ENCODE measurements around the gene GPR132. TPM values are rescaled to one million over a fixed set of nuclear protein-coding genes. Genes with fewer than 3 reads are reported as not detected.
"Not testable (repeated sequence)": the region's sequence is repeated elsewhere in the genome, so short reads cannot be mapped to it uniquely, and the experiment has no call there.

GPR132 gene
- total RNA-seq, 1 experiment from 2014 or later = 0.10 TPM

- no peaks in the 10 kb centered on the region for H3K9me2 ChIP-seq (ENCODE audit: insufficient read depth)
- DNase-seq (ENCODE audit: low read depth, low spot score) = no peak
- H3K79me2 ChIP-seq (ENCODE audit: insufficient read depth, low read length) = no peaks in the 10 kb centered on the region
- H3K9ac ChIP-seq (ENCODE audit: low read length) = no peak overlapping the region
- ChIA-PET POLR2A (interaction anchor here (1.0 kb wide), 1 partner anchor 11 kb away, joined by 3 read pairs; no protein-coding TSS in a partner anchor), RAD21 (ENCODE audit: low non-redundant PET in 1 of 2, low total read pairs in 2 of 2, uncharacterized antibody in 2 of 2, unreplicated experiment in 2 of 2) (interaction anchor here in 1 of 2 experiments (0.6 kb wide), 1 partner anchor 23 kb away, joined by 3 read pairs; no protein-coding TSS in a partner anchor), CTCF (no interaction called here)
- H3K4me3 ChIP-seq (replicated peaks in 1 of 2; ENCODE audit: low read depth in 1 of 2, low read length in 2 of 2) = no peak overlapping the region
- no peaks in the 10 kb centered on the region for H4K20me1 ChIP-seq (ENCODE audit: insufficient read depth)
- ATAC-seq = no peak
- no TSS peak for BruUV-seq (replicated peaks)
- no peak overlapping the region for H3K4me2 ChIP-seq (ENCODE audit: low read length)
- TF ChIP-seq EZH2 (IDR thresholded peaks at IDR 0.05) (no peak), POLR2AphosphoS5 (IDR thresholded peaks at IDR 0.05; ENCODE audit: low read depth, low read length) (no peak), SIN3A (IDR thresholded peaks at IDR 0.05; ENCODE audit: low read depth) (no peak)
- TF ChIP-seq, protein P1, sequence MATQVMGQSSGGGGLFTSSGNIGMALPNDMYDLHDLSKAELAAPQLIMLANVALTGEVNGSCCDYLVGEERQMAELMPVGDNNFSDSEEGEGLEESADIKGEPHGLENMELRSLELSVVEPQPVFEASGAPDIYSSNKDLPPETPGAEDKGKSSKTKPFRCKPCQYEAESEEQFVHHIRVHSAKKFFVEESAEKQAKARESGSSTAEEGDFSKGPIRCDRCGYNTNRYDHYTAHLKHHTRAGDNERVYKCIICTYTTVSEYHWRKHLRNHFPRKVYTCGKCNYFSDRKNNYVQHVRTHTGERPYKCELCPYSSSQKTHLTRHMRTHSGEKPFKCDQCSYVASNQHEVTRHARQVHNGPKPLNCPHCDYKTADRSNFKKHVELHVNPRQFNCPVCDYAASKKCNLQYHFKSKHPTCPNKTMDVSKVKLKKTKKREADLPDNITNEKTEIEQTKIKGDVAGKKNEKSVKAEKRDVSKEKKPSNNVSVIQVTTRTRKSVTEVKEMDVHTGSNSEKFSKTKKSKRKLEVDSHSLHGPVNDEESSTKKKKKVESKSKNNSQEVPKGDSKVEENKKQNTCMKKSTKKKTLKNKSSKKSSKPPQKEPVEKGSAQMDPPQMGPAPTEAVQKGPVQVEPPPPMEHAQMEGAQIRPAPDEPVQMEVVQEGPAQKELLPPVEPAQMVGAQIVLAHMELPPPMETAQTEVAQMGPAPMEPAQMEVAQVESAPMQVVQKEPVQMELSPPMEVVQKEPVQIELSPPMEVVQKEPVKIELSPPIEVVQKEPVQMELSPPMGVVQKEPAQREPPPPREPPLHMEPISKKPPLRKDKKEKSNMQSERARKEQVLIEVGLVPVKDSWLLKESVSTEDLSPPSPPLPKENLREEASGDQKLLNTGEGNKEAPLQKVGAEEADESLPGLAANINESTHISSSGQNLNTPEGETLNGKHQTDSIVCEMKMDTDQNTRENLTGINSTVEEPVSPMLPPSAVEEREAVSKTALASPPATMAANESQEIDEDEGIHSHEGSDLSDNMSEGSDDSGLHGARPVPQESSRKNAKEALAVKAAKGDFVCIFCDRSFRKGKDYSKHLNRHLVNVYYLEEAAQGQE (IDR thresholded peaks at IDR 0.05; ENCODE audit: low read depth) = no peak
- H3K36me3 ChIP-seq (ENCODE audit: control insufficient read depth in 1 of 2, insufficient read depth in 2 of 2, low read length in 2 of 2) = no peaks in the 10 kb centered on the region
- peaks cover 0 to 24% of the 10 kb centered on the region in 2 experiments; a peak in 3 of 4 replicates for H3K4me1 ChIP-seq (ENCODE audit: control insufficient read depth in 1 of 2, insufficient read depth in 2 of 2, low read length in 2 of 2)
- H3K27ac ChIP-seq (ENCODE audit: low read depth, low read length) = no peak overlapping the region
- no peak overlapping the region for H2AFZ ChIP-seq (ENCODE audit: low read depth, low read length, poor library complexity, severe bottlenecking)
- no peaks in the 10 kb centered on the region for H3K9me3 ChIP-seq (ENCODE audit: control insufficient read depth in 1 of 2, insufficient read depth in 1 of 2, low read depth in 1 of 2, low read length in 2 of 2)
- H3K27me3 ChIP-seq (ENCODE audit: insufficient read depth, low read length) = no peaks in the 10 kb centered on the region
- intact Hi-C loops (cut with micrococcal nuclease) = no loop called here
These were observed 1.2 kb downstream of the GPR132 start for GRCh38 chr14:105064001-105064400.

- H4K20me1 ChIP-seq (ENCODE audit: insufficient read depth); H2AFZ ChIP-seq (ENCODE audit: low read depth, low read length, poor library complexity, severe bottlenecking); H3K4me3 ChIP-seq (replicated peaks in 1 of 2; ENCODE audit: low read depth in 1 of 2, low read length in 2 of 2); H3K27ac ChIP-seq (ENCODE audit: low read depth, low read length); ATAC-seq; BruUV-seq (replicated peaks); H3K27me3 ChIP-seq (ENCODE audit: insufficient read depth, low read length); H3K9ac ChIP-seq (ENCODE audit: low read length); H3K36me3 ChIP-seq (ENCODE audit: control insufficient read depth in 1 of 2, insufficient read depth in 2 of 2, low read length in 2 of 2); H3K4me2 ChIP-seq (ENCODE audit: low read length); CTCF ChIA-PET; H3K79me2 ChIP-seq (ENCODE audit: insufficient read depth, low read length); intact Hi-C loops (cut with micrococcal nuclease); H3K9me3 ChIP-seq (ENCODE audit: control insufficient read depth in 1 of 2, insufficient read depth in 1 of 2, low read depth in 1 of 2, low read length in 2 of 2); H3K9me2 ChIP-seq (ENCODE audit: insufficient read depth); RAD21 ChIA-PET (ENCODE audit: low non-redundant PET in 1 of 2, low total read pairs in 2 of 2, uncharacterized antibody in 2 of 2, unreplicated experiment in 2 of 2); DNase-seq (ENCODE audit: low read depth, low spot score): not testable (repeated sequence)
- H3K4me1 ChIP-seq (ENCODE audit: control insufficient read depth in 1 of 2, insufficient read depth in 2 of 2, low read length in 2 of 2) = peaks cover 0 to 27% of the 10 kb centered on the region in 2 experiments; a peak in 3 of 4 replicates
- POLR2A ChIA-PET = interaction anchor here (1.0 kb wide), 1 partner anchor 11 kb away, joined by 3 read pairs; no protein-coding TSS in a partner anchor
These were observed 1.7 kb downstream of the GPR132 start for GRCh38 chr14:105063506-105063905.
